ENCODE data around the gene ZBTB4. TPM values are rescaled to one million over a fixed set of nuclear protein-coding genes. Genes with fewer than 3 reads are reported as not detected.
"Not testable (repeated sequence)": the region's sequence is repeated elsewhere in the genome, so short reads cannot be mapped to it uniquely, and the experiment has no call there.

The ZBTB4 gene
- total RNA-seq, 1 donor from 2014 or later: 34.5 TPM

DNA sequence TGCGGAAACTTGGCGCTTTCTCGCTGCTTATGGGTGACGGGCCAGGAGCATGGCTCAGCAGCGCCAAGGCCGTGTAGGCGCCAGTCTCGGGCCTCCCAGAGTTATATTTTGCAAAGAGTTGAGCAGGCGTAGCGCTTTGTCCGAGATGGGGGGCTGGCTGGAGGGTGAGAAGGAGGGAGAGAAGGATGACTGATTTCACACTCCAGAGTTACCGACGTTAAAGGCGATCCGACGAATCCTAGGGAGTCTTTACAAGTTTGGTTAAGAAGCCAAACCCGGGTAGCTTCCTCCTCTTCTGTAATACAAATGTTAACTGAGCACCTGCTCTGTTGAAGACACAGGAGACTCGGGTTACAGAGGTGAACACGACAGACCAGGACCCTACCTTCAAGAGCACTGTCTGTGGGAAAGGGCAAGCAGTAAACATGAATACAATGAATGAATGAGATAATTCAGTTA, 5.5 kb upstream of the ZBTB4 start:
- Mint-ChIP-seq H3K27ac (peak overlapping the region; percentile 100), H3K36me3 (peaks cover 16% of the 10 kb centered on the region), H3K4me3 (peak overlapping the region; percentile 98), H3K4me1 (ENCODE audit: unreplicated experiment) (peaks cover 57% of the 10 kb centered on the region), H3K27me3 (no peaks in the 10 kb centered on the region), H3K9me3 (no peaks in the 10 kb centered on the region)
- no peak for DNase-seq (ENCODE audit: extremely low spot score, unreplicated experiment)
- TF ChIP-seq, protein P1, sequence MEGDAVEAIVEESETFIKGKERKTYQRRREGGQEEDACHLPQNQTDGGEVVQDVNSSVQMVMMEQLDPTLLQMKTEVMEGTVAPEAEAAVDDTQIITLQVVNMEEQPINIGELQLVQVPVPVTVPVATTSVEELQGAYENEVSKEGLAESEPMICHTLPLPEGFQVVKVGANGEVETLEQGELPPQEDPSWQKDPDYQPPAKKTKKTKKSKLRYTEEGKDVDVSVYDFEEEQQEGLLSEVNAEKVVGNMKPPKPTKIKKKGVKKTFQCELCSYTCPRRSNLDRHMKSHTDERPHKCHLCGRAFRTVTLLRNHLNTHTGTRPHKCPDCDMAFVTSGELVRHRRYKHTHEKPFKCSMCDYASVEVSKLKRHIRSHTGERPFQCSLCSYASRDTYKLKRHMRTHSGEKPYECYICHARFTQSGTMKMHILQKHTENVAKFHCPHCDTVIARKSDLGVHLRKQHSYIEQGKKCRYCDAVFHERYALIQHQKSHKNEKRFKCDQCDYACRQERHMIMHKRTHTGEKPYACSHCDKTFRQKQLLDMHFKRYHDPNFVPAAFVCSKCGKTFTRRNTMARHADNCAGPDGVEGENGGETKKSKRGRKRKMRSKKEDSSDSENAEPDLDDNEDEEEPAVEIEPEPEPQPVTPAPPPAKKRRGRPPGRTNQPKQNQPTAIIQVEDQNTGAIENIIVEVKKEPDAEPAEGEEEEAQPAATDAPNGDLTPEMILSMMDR (conservative IDR thresholded peaks at IDR 0.05): no peak

GRCh38 chr17:7484067-7484918, 4.9 kb upstream of the ZBTB4 start, which contains the start of gene POLR2A:
Gene POLR2A (plus strand): TSS chr17:7484366.
- H3K4me1 Mint-ChIP-seq (ENCODE audit: unreplicated experiment): peaks cover 56% of the 10 kb centered on the region
- H3K4me3 Mint-ChIP-seq: peak within 1 kb of the TSS; percentile 98
- peaks cover 14% of the 10 kb centered on the region for H3K36me3 Mint-ChIP-seq
- TF ChIP-seq, protein P1 (conservative IDR thresholded peaks at IDR 0.05): peak; percentile 25
- no peaks in the 10 kb centered on the region for H3K9me3 Mint-ChIP-seq
- H3K27ac Mint-ChIP-seq: peak within 1 kb of the TSS; percentile 100
- no peaks in the 10 kb centered on the region for H3K27me3 Mint-ChIP-seq
- peak; percentile 98 for DNase-seq (ENCODE audit: extremely low spot score, unreplicated experiment)

GRCh38 chr17:7483255-7484066, 4.0 kb upstream of the ZBTB4 start:
- H3K9me3 Mint-ChIP-seq: no peaks in the 10 kb centered on the region
- TF ChIP-seq, protein P1 (conservative IDR thresholded peaks at IDR 0.05): no peak
- no peaks in the 10 kb centered on the region for H3K27me3 Mint-ChIP-seq
- DNase-seq (ENCODE audit: extremely low spot score, unreplicated experiment): peak; percentile 87
- peaks cover 10% of the 10 kb centered on the region for H3K36me3 Mint-ChIP-seq
- H3K4me1 Mint-ChIP-seq (ENCODE audit: unreplicated experiment): peaks cover 51% of the 10 kb centered on the region
- H3K4me3 Mint-ChIP-seq: peak overlapping the region; percentile 98
- peak overlapping the region; percentile 100 for H3K27ac Mint-ChIP-seq

GRCh38 chr17:7482742-7483088, 3.3 kb upstream of the ZBTB4 start:
- peak overlapping the region; percentile 98 for H3K4me3 Mint-ChIP-seq
- not testable (repeated sequence) for H3K36me3 Mint-ChIP-seq; H3K27me3 Mint-ChIP-seq; H3K9me3 Mint-ChIP-seq; DNase-seq (ENCODE audit: extremely low spot score, unreplicated experiment)
- peaks cover 55% of the 10 kb centered on the region for H3K4me1 Mint-ChIP-seq (ENCODE audit: unreplicated experiment)
- peak overlapping the region; percentile 100 for H3K27ac Mint-ChIP-seq

- H3K27me3 Mint-ChIP-seq; DNase-seq (ENCODE audit: extremely low spot score, unreplicated experiment); H3K36me3 Mint-ChIP-seq; H3K9me3 Mint-ChIP-seq: not testable (repeated sequence)
- H3K27ac Mint-ChIP-seq: peak overlapping the region; percentile 100
- peak overlapping the region; percentile 98 for H3K4me3 Mint-ChIP-seq
- peaks cover 55% of the 10 kb centered on the region for H3K4me1 Mint-ChIP-seq (ENCODE audit: unreplicated experiment)
These were observed 2.7 kb upstream of the ZBTB4 start for GRCh38 chr17:7481842-7482741.

GRCh38 chr17:7481275-7481674, 1.8 kb upstream of the ZBTB4 start, which contains the start of gene SLC35G6:
Gene SLC35G6 (plus strand): TSS chr17:7481446. CDS start chr17:7481517, 71 bp downstream.
- peaks cover 58% of the 10 kb centered on the region for H3K4me1 Mint-ChIP-seq (ENCODE audit: unreplicated experiment)
- H3K36me3 Mint-ChIP-seq; H3K27me3 Mint-ChIP-seq; H3K9me3 Mint-ChIP-seq; DNase-seq (ENCODE audit: extremely low spot score, unreplicated experiment): not testable (repeated sequence)
- H3K4me3 Mint-ChIP-seq: peak within 1 kb of the TSS; percentile 99
- H3K27ac Mint-ChIP-seq: peak within 1 kb of the TSS; percentile 100
